Progenitor cell of endocrine pancreas (in vitro differentiated cells): ENCODE data around the gene RBM47. TPM values are rescaled to one million over a fixed set of nuclear protein-coding genes. Genes with fewer than 3 reads are reported as not detected.
A peak's percentile ranks its signal among the peaks of the same experiment; 100 is the strongest.
"Not testable (repeated sequence)": the region's sequence is repeated elsewhere in the genome, so short reads cannot be mapped to it uniquely, and the experiment has no call there.

Experiments
- DNase-seq: peaks from one replicate; pipeline ENCODE4 v3.0.0; 2021; ENCODE audit warnings: low spot score; ENCODE audit not compliant: unreplicated experiment
- H3K27ac Mint-ChIP-seq: 2 replicates; pipeline ENCODE4 v1.8.0; 2021; ENCODE audit warnings: mild to moderate bottlenecking, moderate library complexity, mixed read lengths
- H3K27me3 Mint-ChIP-seq: 2 replicates; pipeline ENCODE4 v1.8.0; 2021; ENCODE audit warnings: mixed read lengths
- H3K36me3 Mint-ChIP-seq: 2 replicates; pipeline ENCODE4 v1.8.0; 2022; ENCODE audit warnings: mixed read lengths; ENCODE audit not compliant: insufficient read depth
- H3K4me1 Mint-ChIP-seq: 2 replicates; pipeline ENCODE4 v1.8.0; 2021; ENCODE audit warnings: low read depth, mixed read lengths
- H3K4me3 Mint-ChIP-seq: 2 replicates; pipeline ENCODE4 v1.8.0; 2021; ENCODE audit warnings: low read depth, mild to moderate bottlenecking, moderate library complexity, mixed read lengths
- H3K9me3 Mint-ChIP-seq: 2 replicates; pipeline ENCODE4 v1.8.0; 2021; ENCODE audit warnings: low read depth, mixed read lengths
- CTCF ChIP-seq: fragments of 200-600 bp; sonication (generic); IDR thresholded peaks from one replicate; pipeline ENCODE4 v1.5.0; 2021; ENCODE audit warnings: antibody characterized with exemption, mild to moderate bottlenecking; ENCODE audit not compliant: unreplicated experiment
- total RNA-seq: library from RNA; stranded (reverse); gene quantifications from 2 replicates; pipeline ENCODE4 v1.2.1, GENCODE V29; 2021

The RBM47 gene
- total RNA-seq, 1 donor from 2014 or later: 64.8 TPM

- H3K4me3 Mint-ChIP-seq: no peak overlapping the region
- DNase-seq: no peak
- peaks cover 1% of the 10 kb centered on the region for H3K36me3 Mint-ChIP-seq
- TF ChIP-seq CTCF: no peak
- H3K9me3 Mint-ChIP-seq: no peaks in the 10 kb centered on the region
- peaks cover 33% of the 10 kb centered on the region for H3K4me1 Mint-ChIP-seq
- no peaks in the 10 kb centered on the region for H3K27me3 Mint-ChIP-seq
- H3K27ac Mint-ChIP-seq: no peak overlapping the region
Measured at GRCh38 chr4:40562681-40563080, 67.0 kb downstream of the RBM47 start.

GRCh38 chr4:40562208-40562607 lies 67.5 kb downstream of the RBM47 start:
- peaks cover 33% of the 10 kb centered on the region for H3K4me1 Mint-ChIP-seq
- H3K4me3 Mint-ChIP-seq: no peak overlapping the region
- DNase-seq: no peak
- peak overlapping the region; percentile 47 for H3K27ac Mint-ChIP-seq
- no peaks in the 10 kb centered on the region for H3K9me3 Mint-ChIP-seq
- no peak for TF ChIP-seq CTCF
- no peaks in the 10 kb centered on the region for H3K27me3 Mint-ChIP-seq
- peaks cover 1% of the 10 kb centered on the region for H3K36me3 Mint-ChIP-seq

GRCh38 chr4:40561543-40562177 lies 68.0 kb downstream of the RBM47 start:
- H3K4me1 Mint-ChIP-seq: peaks cover 33% of the 10 kb centered on the region
- H3K9me3 Mint-ChIP-seq, H3K4me3 Mint-ChIP-seq, DNase-seq, H3K27me3 Mint-ChIP-seq, H3K36me3 Mint-ChIP-seq: not testable (repeated sequence)
- H3K27ac Mint-ChIP-seq: peak overlapping the region; percentile 47

- Mint-ChIP-seq H3K4me3 (no peak overlapping the region), H3K27ac (peak overlapping the region; percentile 3), H3K27me3 (no peaks in the 10 kb centered on the region), H3K9me3 (no peaks in the 10 kb centered on the region), H3K4me1 (peaks cover 30% of the 10 kb centered on the region), H3K36me3 (peaks cover 1% of the 10 kb centered on the region)
- DNase-seq: no peak
- no peak for TF ChIP-seq CTCF
Measured at GRCh38 chr4:40559585-40560465, 69.8 kb downstream of the RBM47 start.

GRCh38 chr4:40557736-40558135 lies 71.9 kb downstream of the RBM47 start:
- no peak for DNase-seq
- Mint-ChIP-seq H3K4me3 (no peak overlapping the region), H3K27me3 (no peaks in the 10 kb centered on the region), H3K36me3 (peaks cover 1% of the 10 kb centered on the region), H3K27ac (no peak overlapping the region), H3K9me3 (no peaks in the 10 kb centered on the region), H3K4me1 (peaks cover 21% of the 10 kb centered on the region)
- TF ChIP-seq CTCF: no peak
